Globus pallidus (tissue), 1 donor: ENCODE results near the gene MRFAP1.
"Not testable (repeated sequence)": the region's sequence is repeated elsewhere in the genome, so short reads cannot be mapped to it uniquely, and the experiment has no call there.

Source experiments
- DNase-seq: peaks from one replicate; pipeline ENCODE4 v3.0.0-alpha.2; 2015; ENCODE audit warnings: low spot score

Gene MRFAP1

DNA sequence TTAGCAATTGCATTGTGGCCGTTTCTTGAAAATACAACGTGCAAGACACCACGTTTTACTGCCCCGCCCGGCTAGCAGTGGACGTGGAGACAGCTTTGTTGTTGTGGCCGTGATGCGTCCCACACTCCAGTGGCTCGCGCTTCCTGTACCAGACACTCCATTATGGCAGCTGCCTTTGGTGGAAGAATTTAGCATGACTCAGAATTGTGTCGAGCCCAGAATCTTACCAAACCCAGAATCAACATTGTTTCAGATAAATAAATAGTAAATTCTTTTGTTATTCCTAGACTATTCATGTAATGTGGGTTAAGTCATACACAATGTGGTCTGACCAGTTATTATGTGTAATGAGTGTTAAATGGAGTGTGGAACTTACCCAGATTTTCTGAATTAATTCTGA, 27.9 kb downstream of the MRFAP1 start:
- no peak for DNase-seq

DNA sequence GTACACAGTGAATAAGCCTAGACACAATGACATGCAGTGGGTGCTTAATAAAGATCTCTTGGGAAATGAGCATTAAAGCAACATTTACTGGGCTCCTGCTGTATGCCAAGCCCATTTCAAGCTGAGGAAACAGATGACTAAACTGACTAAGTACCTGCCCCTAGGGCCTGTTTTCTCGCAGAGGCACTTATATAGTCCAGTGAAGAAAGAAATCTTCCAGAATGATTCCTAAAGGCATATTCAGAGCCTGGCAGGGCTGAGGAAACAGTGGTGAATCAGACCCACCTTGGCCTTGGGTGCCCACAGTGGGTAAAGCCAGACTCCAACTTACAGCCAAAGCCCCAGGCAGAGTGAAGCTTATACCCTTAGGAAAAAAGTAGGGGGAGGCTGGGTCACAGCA, 31.2 kb downstream of the MRFAP1 start:
- DNase-seq, result no peak

DNA sequence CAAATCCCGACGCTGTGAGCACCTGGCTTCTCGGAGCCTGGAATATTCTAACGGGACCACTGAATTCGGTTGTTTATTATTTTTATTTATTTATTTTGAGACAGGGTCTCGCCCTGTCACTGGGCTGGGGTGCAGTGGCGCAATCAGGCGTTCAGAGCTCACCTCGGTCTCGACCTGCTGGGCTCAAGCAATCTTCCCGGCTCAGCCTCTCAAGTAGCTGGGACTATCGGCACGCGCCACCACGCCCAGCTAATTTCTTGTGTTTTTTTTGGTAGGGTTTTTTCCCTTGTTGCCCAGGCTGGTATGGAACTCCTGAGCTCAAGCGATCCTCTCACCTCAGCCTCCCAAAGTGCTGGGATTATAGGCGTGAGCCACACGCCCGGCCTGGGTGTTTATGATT, 31.6 kb downstream of the MRFAP1 start:
- DNase-seq, result no peak

GRCh38 chr4:6672541-6673190, 32.2 kb downstream of the MRFAP1 start:
- DNase-seq, result not testable (repeated sequence)

GRCh38 chr4:6673191-6673659, 32.7 kb downstream of the MRFAP1 start:
- DNase-seq, result peak; percentile 24

- peak; percentile 93 for DNase-seq
Observed at GRCh38 chr4:6673660-6674499, 33.4 kb downstream of the MRFAP1 start.

DNA sequence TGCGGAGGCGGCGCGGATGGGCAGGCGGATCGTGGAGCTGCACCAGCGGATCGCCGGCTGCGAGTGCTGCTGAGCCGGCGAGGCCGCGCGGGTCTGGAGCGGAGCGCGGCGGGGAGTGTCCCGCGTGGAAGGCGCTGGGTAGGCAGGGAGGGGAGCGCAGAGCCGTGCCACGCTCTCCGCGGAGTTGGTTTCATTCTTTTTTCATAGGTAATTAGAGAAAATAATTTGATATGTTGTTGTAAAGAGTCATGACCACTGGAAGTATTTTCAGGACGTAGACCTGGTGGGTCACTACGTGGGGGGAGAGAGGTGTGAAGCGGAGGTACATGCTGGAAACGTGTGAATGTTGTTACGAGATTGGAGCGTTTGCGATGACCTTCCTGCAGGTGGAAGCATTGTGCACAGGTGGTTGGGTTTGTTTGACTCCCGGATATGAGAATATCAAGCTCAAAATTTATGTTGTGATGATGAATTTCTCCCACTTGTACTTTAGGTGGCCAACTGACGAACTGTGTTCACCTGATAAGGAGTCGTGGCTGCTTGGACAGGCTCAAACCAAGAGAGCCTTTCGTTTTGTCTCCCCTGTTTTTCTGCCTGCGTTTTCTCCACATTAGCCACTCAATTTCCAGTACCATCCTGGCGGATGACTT, 34.1 kb downstream of the MRFAP1 start:
- DNase-seq, result no peak

DNA sequence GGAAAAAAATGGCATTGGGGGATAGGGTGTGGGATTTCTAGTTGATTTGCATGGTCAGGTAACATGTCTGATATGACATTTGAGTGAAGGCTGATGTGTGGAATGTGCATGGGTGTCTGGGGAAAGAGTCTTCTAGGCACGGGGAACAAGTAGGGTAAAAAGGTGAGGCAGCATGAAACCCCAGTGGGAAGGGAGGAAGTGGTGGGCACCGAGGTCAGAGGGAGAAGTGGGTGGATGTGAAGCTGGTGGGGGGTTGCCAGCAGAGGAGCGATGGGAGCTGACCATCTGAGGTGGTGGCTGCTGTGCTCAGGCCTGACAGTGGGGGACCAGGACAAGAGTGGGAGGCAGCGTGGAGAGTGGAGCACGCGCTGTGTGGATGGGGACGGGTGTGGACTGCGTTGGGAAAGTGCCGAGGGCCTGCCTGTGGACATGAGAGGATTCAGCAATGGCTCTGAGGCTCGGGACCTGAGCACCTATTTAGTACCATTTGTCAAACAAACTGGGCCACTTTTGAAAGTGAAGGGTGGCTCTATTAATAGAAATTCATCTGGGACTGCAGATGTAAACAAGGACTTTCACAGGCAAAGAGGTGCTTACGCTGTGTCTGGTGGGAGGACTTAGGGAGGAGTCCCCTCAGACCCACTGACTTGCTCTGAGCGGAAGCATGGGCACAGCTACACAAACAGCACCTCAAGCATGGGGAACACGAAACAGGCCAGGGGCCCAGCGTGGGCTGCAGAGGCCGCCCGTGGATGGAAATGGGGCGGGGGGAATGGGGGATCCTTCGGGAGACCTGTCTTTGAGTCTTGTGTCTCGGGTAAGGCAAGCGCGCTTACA, 36.5 kb downstream of the MRFAP1 start:
- no peak for DNase-seq

GRCh38 chr4:6680372-6681034, 40.0 kb downstream of the MRFAP1 start:
- no peak for DNase-seq

- DNase-seq, result no peak
Observed at GRCh38 chr4:6681191-6681590, 40.7 kb downstream of the MRFAP1 start.

DNA sequence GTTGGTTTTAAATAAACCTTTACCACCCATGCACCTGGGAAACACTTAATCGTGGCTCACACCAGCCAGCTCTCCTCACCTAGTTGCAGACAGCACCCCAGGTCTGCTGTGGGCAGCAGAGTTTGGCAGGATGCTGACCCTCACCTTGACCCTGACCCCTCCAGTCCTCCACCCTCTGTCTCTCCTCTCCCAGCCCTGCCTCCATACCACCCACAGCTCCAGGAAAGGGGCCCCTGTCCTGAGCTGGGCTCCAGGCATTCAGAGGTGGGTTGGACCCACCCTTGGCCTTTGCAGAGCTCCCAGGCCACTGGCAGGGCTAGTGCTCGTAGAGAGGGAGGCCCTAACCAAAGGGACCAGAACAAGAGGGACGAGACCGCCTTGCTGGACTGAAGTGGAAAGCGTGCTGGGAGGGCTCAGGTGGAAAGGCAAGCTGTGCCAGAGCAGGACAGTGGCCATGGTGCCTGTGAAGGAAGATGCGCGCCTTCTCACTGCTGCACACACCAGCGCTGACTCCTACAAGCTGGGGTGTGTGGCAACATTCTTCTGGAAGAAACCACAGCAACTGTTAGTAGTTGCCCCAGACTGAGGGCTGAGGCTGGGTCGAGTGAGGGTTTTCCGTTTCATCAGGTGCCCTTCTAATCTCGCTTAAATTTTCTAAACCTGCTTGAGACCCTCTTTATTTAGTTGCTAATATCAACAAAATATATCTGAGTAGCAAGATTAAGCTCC, 42.5 kb downstream of the MRFAP1 start:
- DNase-seq, result no peak

GRCh38 chr4:6684656-6685055, 44.2 kb downstream of the MRFAP1 start:
- no peak for DNase-seq

DNA sequence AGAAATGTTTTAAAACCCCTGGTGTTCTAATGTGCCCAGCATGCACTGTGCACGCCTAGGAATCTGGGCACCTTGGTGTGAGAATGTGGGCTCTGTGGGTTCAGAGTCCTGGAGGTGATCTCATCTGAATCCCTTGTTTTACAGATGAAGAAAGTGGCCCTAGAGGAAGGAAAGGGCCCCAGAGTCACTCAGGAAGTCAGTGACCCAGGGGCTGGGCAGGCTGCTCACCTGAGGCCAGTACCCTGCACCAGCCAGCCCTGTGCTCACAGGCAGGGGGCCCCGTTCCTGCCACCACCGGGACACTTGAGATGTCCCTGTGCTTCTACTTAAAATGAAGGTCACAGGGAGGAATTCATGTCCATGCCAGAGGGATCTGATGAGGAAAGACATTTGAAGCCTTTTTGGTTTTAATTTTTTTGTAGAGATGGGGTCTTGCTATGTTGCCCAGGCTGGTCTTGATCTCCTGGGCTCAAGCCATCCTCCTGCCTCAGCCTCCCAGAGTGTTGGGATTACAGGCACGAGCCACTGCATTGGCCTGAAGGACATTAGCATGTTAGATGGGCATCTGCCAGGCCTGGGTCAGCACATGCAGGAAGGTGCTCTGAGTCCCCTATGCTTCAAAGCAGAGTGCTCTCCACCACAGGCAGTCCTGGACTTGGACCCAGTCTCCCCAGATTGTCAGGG, 45.8 kb downstream of the MRFAP1 start:
- no peak for DNase-seq

DNA sequence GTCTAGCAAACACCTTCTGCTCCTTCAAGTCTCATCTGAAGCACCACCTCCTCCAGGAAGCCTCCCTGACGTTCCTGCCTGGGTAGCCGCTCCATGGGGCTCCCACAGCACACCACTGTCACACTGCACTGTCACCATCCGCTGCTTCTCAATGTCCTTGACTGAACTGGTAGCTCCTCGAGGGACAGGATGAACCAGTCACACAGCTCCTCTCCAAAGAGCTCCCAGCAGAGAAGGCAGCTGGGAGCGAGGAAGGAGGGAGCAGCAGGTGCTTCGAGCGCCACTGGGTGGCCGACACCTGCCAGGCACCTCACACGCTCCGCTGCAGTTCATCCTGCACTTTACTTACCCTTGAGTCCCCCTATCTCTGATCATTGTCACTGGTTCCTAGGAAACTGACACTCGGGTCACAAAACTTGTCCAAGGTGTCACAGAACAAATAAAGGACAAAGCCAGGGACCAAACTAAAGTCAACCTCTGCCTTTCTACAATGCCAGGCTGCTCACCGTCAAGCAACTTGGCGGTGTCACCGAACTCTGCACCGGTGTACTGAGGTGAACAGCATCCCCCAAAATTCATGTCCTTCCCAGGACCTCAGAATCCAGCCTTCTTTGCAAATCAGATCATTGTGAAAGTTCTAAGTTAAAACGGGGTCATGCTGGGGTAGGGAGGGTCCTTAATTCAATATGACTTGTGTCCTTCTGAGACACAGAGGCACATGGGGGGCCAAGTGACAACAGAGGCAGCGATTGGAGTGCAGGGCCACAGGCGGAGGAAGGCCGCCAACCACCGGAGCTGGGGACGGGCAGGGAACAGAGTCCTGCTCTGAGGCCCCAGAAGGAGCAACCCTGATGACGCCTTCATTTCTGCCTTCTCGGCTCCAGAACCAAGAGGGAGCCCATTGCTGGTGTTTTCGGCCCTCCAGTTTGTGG, 47.7 kb downstream of the MRFAP1 start:
- no peak for DNase-seq

GRCh38 chr4:6688879-6689505, 48.5 kb downstream of the MRFAP1 start:
- no peak for DNase-seq

- DNase-seq, result no peak
Observed at GRCh38 chr4:6689506-6689960, 49.0 kb downstream of the MRFAP1 start.
